GM12874 (cell line): ENCODE data around the gene DEK.

Experiments used
- CTCF ChIP-seq: IDR thresholded peaks from 2 replicates; pipeline ENCODE4 v1.5.1; 2011; ENCODE audit warnings: low read depth, mild to moderate bottlenecking, control low read depth, low read length, moderate library complexity; ENCODE audit not compliant: insufficient read depth

DEK gene

GRCh38 chr6:18264923-18265377 is 620 bp upstream of the DEK start:
- TF ChIP-seq CTCF, result no peak

DNA sequence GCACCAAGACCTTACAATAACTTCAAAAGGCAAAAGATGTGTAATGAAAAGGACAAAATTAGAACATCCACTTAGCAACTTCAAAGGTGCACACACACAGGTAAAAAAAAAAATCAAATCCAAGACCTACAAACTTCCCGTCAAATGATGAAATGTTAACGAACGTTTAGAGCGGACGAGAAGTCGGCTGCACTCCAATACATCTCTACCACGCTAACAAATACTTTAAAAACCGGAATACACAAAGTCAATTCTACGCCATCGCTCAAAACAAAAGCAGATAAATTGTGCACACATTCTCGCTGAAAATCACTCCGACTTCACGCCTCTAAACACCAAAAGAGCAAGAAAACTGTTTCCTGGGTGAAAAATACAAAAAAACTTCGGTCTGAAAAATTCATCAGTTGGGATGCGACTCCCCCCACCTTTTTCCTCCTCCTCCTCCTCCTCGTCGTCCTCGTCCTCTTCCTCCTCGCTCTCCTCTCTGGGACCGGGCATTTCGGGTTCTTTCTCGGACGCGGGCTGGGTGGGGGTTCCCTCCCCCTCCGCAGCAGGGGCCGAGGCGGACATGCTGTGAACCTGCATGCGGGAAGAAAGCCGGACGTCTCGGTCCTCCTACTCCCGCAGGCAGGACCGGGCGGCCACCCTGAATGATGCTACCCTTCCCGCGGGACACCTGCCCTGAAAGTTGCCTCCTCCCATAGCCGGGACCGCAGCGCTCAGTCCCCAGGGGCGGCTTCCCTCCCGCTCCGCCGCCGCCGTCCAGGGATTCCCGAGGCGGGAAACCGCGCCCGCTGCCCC is 712 bp downstream of the DEK start:
- TF ChIP-seq CTCF, result no peak

DNA sequence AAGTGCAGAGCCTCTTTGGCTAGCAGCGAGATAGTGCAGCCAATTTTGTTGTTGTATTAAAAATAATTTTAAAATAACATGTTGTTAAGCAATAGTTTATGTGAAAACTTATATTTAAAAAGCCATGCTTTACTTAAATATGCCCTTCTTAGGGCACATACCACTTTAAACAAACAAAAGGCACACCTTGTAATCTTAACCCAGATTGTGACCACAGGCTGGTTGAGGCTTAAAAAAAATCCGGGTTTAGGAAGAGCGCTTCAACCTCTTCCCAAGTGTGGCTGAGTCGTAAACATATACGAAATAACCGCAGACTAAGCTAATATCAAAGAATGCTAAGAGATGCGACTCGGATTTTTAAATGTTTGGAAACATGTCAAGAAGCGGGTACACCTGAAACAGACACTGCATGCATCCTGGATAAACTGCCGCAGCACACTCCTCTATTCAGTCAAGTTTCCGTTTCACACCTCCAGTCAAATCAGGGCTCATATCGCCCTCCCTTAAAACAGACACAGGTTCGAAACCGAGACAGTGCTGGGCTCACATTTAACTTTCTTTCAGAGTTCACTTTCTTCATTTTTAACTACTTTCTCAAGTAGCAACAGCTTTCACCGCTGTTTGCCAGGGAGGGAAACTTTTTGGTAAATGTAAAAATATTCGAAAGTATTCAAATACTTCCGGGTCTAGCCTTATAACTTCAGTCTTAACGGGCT is 1.5 kb downstream of the DEK start:
- no peak for TF ChIP-seq CTCF

DNA sequence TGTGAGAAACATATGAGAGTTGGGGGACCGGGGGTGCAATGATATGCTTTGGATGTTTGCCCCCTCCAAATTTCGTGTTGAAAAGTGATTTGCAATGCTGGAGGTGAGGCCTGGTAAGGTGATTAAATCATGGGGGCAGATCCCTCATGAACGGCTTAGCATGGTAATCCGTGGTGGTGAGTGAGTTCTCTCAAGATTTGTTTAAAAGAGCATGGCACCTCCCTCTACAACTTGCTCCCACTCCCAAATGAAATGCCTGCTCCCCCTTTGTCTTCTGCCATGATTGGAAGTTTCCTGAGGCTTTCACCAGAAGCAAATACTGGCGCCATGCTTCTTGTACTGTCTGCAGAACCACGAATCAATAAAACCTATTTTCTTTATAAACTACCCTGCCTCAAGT is 2.5 kb downstream of the DEK start:
- TF ChIP-seq CTCF, result no peak

- TF ChIP-seq CTCF, result no peak
Measured at GRCh38 chr6:18260448-18261106, 3.8 kb downstream of the DEK start.

DNA sequence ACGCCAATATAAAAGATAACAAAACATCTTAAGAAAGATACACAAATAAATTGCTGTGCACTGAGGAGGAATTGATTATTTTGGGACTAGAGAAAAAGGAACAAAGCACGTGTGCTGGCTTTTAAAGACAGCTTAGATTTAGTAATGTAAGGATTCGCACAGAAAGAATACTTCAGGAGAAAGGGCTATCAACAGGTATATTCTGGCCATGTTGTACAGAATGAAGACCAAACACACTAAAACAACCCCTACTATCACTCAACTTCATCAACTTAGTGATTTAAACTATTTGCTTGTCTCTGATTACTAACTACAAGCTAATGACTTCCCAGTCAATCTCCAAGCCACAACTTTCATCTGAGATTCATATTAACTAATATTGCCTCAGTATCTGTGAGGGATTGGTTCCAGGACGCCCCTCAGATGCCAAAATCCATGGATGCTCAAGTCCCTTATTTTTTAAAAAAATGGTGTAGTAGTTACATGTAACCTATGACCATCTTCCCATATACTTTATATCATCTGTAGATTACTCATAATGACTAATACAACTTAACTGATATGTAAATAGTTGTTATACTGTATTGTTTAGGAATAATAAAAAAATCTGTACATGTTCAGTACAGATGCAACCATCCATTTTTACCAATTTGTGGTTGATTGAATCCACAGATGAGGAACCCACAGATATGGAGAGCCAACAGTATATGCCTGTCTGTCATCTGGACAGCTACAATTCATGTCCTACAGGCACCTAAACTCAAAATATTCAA is 4.5 kb downstream of the DEK start:
- no peak for TF ChIP-seq CTCF
